Activated B cell treated with CpG ODN at 0.5 μM for 24 hours (primary cell): Measurements from ENCODE around the gene GALK2. TPM values are rescaled to one million over a fixed set of nuclear protein-coding genes. Genes with fewer than 3 reads are reported as not detected.

Experiments used
- ATAC-seq: fragments of 200-7000 bp; cut with Tn5 transposase; one replicate; pipeline ENCODE4 v1.10.0; 2021; ENCODE audit warnings: low read depth, mild to moderate bottlenecking, moderate library complexity
- CTCF ChIA-PET: fragments of 350-600 bp; sonication (Branson Sonifier 250); formaldehyde crosslinking; loops from one replicate; lab custom pipeline; 2021; ENCODE audit warnings: antibody characterized with exemption; lab: Charles Lee
- POLR2A ChIA-PET: fragments of 350-600 bp; sonication (Branson Sonifier 250); formaldehyde crosslinking; loops from one replicate; lab custom pipeline; 2021; ENCODE audit warnings: antibody characterized with exemption; lab: Charles Lee
- DNase-seq: peaks from one replicate; pipeline ENCODE4 v3.0.0; 2022
- H3K27ac Mint-ChIP-seq: one replicate; pipeline ENCODE4 v1.8.0; 2020; ENCODE audit warnings: mixed read lengths
- H3K27me3 Mint-ChIP-seq: one replicate; pipeline ENCODE4 v1.8.0; 2021; ENCODE audit warnings: mixed read lengths
- H3K36me3 Mint-ChIP-seq: one replicate; pipeline ENCODE4 v1.8.0; 2021; ENCODE audit warnings: low read depth, mixed read lengths
- H3K4me1 Mint-ChIP-seq: one replicate; pipeline ENCODE4 v1.8.0; 2021; ENCODE audit warnings: mixed read lengths
- H3K4me3 Mint-ChIP-seq: one replicate; pipeline ENCODE4 v1.8.0; 2020; ENCODE audit warnings: mild to moderate bottlenecking, mixed read lengths
- H3K9me3 Mint-ChIP-seq: one replicate; pipeline ENCODE4 v1.8.0; 2020; ENCODE audit warnings: mixed read lengths
- intact Hi-C: fragments of 100-400 bp; cut with micrococcal nuclease; formaldehyde crosslinking; loops from one replicate; pipeline ENCODE4 v1.15.1; 2024
- total RNA-seq: library from RNA; stranded (reverse); gene quantifications from 2 replicates; pipeline ENCODE4 v1.2.3, GENCODE V29; 2022
- TF ChIP-seq, protein P1 (sequence below): fragments of 200-600 bp; IDR thresholded peaks from one replicate; pipeline ENCODE4 v1.8.0; 2022; ENCODE audit warnings: antibody characterized with exemption, mild to moderate bottlenecking

GALK2 gene
- total RNA-seq, 1 donor from 2014 or later: 16.6 TPM

DNA sequence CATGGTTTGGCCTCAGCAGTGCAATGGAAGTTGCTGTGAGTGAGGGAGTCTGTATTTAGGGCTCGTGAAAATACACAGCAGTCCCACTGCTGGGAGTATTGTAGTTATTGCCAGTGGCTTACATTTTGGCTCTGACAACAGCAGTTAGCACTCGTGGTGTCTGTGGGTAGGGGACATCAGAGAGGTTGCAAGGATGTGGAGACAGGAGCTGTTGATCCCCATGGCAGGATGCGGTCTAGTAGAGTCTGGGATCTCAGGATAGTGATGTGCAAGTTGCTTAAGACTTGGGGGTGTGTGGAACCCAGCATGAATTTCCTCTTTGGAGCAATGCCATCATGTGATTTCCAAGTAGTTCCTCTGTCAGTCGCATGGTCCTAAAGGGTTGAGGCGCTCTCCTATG, 59.9 kb downstream of the GALK2 start:
- Mint-ChIP-seq H3K36me3 (peaks cover 74% of the 10 kb centered on the region), H3K4me3 (no peak overlapping the region), H3K27me3 (no peaks in the 10 kb centered on the region), H3K4me1 (peaks cover 3% of the 10 kb centered on the region), H3K27ac (no peak overlapping the region), H3K9me3 (peaks cover 27% of the 10 kb centered on the region)
- DNase-seq (no peak), ATAC-seq (no peak)
- intact Hi-C loops: loop anchor here (10.0 kb wide), 2 partner anchors 645 to 1085 kb away; no protein-coding TSS in a partner anchor
- ChIA-PET POLR2A (no interaction called here), CTCF (no interaction called here)
- TF ChIP-seq, protein P1, sequence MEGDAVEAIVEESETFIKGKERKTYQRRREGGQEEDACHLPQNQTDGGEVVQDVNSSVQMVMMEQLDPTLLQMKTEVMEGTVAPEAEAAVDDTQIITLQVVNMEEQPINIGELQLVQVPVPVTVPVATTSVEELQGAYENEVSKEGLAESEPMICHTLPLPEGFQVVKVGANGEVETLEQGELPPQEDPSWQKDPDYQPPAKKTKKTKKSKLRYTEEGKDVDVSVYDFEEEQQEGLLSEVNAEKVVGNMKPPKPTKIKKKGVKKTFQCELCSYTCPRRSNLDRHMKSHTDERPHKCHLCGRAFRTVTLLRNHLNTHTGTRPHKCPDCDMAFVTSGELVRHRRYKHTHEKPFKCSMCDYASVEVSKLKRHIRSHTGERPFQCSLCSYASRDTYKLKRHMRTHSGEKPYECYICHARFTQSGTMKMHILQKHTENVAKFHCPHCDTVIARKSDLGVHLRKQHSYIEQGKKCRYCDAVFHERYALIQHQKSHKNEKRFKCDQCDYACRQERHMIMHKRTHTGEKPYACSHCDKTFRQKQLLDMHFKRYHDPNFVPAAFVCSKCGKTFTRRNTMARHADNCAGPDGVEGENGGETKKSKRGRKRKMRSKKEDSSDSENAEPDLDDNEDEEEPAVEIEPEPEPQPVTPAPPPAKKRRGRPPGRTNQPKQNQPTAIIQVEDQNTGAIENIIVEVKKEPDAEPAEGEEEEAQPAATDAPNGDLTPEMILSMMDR: no peak

DNA sequence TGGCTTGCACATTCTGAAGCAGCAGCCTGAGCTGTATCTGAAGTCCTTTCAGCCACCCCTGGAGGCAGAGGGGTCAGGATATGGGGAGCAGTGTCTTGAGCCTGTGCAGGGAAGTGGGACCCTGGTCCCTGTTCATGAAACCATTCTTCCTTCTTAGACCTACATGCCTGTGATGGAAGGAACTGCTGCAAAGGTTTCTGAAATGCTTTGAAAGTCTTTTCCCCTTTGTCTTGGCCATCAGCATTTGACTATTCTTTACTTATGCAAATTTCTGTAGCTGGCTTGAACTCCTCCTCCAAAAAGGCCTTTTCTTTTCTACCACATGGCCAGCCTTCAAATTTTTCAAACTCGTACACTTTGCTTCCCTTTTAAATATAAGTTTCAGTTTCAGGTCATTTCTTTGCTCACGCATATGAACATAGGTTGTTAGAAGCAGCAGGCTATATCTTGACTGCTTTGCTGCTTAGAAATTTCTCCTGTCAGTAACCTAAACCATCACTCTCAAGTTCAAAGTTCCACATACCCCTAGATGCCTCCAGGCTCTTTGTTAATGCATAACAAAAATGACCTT, 62.3 kb downstream of the GALK2 start:
- DNase-seq (no peak), ATAC-seq (no peak)
- Mint-ChIP-seq H3K27me3 (no peaks in the 10 kb centered on the region), H3K36me3 (peaks cover 61% of the 10 kb centered on the region), H3K4me1 (peaks cover 11% of the 10 kb centered on the region), H3K9me3 (peaks cover 27% of the 10 kb centered on the region), H3K4me3 (no peak overlapping the region), H3K27ac (no peak overlapping the region)
- CTCF ChIA-PET: interaction anchor here (1.3 kb wide), 1 partner anchor 190 kb away, joined by 4 read pairs; the partner anchor contains the start of gene FGF7
- TF ChIP-seq, protein P1: no peak
- POLR2A ChIA-PET: no interaction called here
- intact Hi-C loops: loop anchor here (10.0 kb wide), 2 partner anchors 642 to 1082 kb away; no protein-coding TSS in a partner anchor

DNA sequence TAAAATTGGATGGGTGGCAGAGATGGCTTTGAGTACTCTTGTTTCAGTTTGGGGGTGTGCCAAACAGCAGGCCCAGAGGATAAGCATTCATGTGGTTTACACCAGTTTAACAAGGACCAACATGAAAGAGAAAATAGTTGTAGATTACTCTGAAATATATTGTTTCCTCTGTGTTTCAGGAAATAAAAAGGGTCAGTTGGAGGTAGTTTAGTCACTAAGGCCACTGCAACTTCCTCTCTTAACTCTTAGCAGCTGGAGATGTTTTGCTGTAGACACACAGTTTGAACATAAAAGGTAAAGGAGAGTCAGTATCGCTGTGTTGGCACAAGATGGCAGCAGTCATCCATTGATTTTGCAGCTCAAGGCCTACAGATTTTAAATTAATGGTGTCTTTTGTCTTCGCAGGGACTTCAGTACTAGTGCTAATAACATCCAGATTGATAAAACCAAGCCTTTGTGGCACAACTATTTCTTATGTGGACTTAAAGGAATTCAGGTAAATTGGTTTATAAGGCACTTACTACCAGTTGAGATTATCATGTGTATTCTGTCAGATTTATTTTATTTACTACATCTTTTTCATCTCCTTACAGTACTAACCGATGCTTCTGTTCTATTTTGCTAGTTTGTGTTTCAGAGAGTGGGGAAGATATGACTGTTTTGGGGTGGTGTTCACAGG, 65.5 kb downstream of the GALK2 start:
- DNase-seq: no peak
- Mint-ChIP-seq H3K4me3 (no peak overlapping the region), H3K27ac (no peak overlapping the region), H3K36me3 (peaks cover 45% of the 10 kb centered on the region), H3K27me3 (no peaks in the 10 kb centered on the region), H3K4me1 (peaks cover 11% of the 10 kb centered on the region), H3K9me3 (peaks cover 18% of the 10 kb centered on the region)
- POLR2A ChIA-PET: interaction anchor here (0.6 kb wide), 1 partner anchor 84 kb away, joined by 3 read pairs; no protein-coding TSS in a partner anchor
- CTCF ChIA-PET: interaction anchor here (0.8 to 2.5 kb wide), 7 partner anchors 10 to 1080 kb away, joined by 3 to 37 read pairs (median 4); partner anchors contain the start of gene FGF7
- TF ChIP-seq, protein P1: no peak
- intact Hi-C loops: loop anchor here (1.0 to 10.0 kb wide), 7 partner anchors 187 to 1957 kb away; no protein-coding TSS in a partner anchor
- peak; percentile 65 for ATAC-seq

DNA sequence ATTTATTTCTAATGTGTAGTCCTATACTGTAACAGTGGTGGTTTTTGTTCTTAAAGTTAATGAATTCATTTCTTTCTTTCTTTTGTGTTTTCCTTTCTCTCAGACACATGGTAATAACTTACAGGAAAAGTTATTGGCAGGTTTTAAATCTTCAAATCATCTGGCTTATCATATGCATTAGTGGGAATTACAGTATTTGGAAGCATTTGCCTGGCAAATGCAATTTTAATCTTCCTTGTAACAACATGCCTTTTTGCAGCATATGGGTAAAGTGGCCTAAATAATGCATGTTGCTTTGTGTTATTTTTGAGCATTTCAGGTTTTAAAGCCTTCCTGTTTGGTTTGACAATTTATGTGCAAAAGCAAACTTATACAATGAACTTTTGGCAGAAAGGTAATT, 66.8 kb downstream of the GALK2 start:
- peaks cover 35% of the 10 kb centered on the region for H3K36me3 Mint-ChIP-seq
- TF ChIP-seq, protein P1: no peak
- DNase-seq: no peak
- no peaks in the 10 kb centered on the region for H3K27me3 Mint-ChIP-seq
- peaks cover 11% of the 10 kb centered on the region for H3K4me1 Mint-ChIP-seq
- no peak overlapping the region for H3K4me3 Mint-ChIP-seq
- ChIA-PET POLR2A (no interaction called here), CTCF (interaction anchor here (1.0 to 2.5 kb wide), 5 partner anchors 185 to 1079 kb away, joined by 3 to 37 read pairs (median 4); partner anchors contain the start of gene FGF7)
- no peak for ATAC-seq
- H3K27ac Mint-ChIP-seq: no peak overlapping the region
- intact Hi-C loops: loop anchor here (5.0 to 10.0 kb wide), 5 partner anchors 375 to 1955 kb away; no protein-coding TSS in a partner anchor
- peaks cover 15% of the 10 kb centered on the region for H3K9me3 Mint-ChIP-seq

DNA sequence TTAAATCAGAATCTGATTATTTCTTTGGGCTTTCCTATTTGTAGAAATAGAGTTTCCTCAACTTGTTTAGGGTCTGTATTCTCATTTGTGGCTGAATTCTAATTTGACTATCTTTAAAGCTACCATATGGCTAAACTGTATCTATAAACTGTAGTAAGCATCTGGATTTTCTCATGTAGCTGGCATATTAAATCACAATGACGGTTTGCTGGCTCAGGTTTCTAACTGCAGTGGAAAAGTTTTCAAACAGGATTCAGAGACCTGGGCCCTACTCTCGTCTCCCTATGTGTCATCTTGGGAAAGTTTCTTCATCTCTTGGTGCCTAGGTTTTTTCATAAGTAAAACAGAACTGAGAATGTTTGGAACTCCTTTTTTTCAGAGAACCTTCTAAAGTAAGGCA, 68.3 kb downstream of the GALK2 start:
- CTCF ChIA-PET: no interaction called here
- TF ChIP-seq, protein P1: no peak
- Mint-ChIP-seq H3K9me3 (peaks cover 2% of the 10 kb centered on the region), H3K27ac (no peak overlapping the region), H3K4me1 (peaks cover 8% of the 10 kb centered on the region), H3K27me3 (no peaks in the 10 kb centered on the region), H3K4me3 (no peak overlapping the region), H3K36me3 (peaks cover 24% of the 10 kb centered on the region)
- intact Hi-C loops: loop anchor here (5.0 to 10.0 kb wide), 5 partner anchors 374 to 1954 kb away; no protein-coding TSS in a partner anchor
- DNase-seq: no peak
- POLR2A ChIA-PET: no interaction called here
- ATAC-seq: no peak
